AG09319 (cell line): ENCODE measurements around the gene FGFBP3.

ENCODE experiments used
- DNase-seq: peaks from one replicate; pipeline ENCODE4 v3.0.0-alpha.2; 2010; ENCODE audit warnings: low read depth; ENCODE audit errors: extremely low read depth
- TF ChIP-seq, protein P1 (sequence below): IDR thresholded peaks from 2 replicates; pipeline ENCODE4 v1.5.1; 2011; ENCODE audit warnings: low read depth, mild to moderate bottlenecking, inconsistent platforms, low read length, moderate library complexity

The FGFBP3 gene, protein sequence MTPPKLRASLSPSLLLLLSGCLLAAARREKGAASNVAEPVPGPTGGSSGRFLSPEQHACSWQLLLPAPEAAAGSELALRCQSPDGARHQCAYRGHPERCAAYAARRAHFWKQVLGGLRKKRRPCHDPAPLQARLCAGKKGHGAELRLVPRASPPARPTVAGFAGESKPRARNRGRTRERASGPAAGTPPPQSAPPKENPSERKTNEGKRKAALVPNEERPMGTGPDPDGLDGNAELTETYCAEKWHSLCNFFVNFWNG

DNA sequence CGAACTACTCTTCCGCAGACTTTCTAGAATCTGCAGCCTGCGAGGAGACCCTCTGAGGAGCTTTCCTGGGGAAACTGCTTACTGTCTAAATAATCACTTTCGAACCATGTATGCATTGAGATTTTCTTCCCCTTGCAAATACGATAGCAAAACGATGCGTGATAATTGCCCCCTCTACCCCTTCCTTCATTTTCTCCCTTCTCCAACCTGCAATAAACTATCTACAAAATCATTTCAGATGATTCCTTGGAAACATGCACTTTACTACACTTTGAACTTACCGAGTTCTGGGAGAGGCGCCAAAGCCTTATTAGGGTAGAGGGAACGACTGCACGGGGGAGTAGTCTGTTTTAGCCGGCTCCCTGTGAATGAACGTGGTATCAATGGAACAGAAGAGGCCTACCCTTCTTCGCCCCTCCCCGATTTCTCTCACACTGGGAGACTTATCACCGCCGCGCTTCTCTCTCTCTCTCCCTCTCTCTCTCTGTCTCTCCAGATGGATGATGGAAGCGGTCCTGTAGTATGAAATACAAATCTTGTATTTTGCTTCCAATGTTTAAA, at the start of gene FGFBP3:
FGFBP3 (minus strand) TSS at position 370 of the 561 bp plus-strand sequence. CDS start 517 bp downstream, outside the sequence.
- TF ChIP-seq, protein P1, sequence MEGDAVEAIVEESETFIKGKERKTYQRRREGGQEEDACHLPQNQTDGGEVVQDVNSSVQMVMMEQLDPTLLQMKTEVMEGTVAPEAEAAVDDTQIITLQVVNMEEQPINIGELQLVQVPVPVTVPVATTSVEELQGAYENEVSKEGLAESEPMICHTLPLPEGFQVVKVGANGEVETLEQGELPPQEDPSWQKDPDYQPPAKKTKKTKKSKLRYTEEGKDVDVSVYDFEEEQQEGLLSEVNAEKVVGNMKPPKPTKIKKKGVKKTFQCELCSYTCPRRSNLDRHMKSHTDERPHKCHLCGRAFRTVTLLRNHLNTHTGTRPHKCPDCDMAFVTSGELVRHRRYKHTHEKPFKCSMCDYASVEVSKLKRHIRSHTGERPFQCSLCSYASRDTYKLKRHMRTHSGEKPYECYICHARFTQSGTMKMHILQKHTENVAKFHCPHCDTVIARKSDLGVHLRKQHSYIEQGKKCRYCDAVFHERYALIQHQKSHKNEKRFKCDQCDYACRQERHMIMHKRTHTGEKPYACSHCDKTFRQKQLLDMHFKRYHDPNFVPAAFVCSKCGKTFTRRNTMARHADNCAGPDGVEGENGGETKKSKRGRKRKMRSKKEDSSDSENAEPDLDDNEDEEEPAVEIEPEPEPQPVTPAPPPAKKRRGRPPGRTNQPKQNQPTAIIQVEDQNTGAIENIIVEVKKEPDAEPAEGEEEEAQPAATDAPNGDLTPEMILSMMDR: no peak
- DNase-seq: no peak

DNA sequence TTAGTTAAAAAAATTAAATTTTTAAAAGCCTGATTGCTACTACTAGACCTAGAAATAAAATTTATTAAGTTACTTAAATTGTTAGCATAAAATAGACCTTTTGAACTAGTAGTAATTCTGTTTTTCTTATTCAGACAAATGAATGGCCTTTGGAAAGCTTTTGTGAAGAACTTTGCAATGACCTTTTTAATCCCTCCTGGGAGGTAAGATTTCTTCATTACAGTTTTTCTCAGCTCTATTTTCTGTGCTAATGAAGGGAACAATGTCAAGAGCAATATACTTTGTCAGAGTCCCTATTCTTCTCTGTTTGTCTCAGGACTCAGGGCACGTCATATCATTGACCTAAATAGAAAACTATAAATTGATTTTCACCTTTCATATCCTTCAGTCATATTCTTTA, 47.8 kb upstream of the FGFBP3 start:
- TF ChIP-seq, protein P1: no peak
- DNase-seq: no peak

DNA sequence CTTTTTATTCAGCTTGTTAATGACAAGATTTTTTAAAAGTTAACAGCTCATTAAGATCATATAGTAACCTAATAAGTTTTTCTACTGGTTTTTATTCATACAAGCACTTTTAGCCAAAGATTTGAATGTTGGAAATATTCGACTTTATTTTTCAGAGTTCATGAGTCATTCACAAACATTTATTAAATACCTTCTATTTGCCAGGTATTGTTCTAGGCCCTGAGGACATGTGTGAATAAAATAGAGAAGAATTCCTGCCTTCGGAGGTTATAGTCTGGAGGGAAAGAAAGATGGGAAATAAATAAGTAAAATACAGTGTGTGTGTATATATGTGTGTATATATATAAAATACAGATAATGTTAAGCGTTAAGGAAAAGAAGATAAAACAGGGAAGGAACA, 45.8 kb upstream of the FGFBP3 start:
- TF ChIP-seq, protein P1: no peak
- no peak for DNase-seq

DNA sequence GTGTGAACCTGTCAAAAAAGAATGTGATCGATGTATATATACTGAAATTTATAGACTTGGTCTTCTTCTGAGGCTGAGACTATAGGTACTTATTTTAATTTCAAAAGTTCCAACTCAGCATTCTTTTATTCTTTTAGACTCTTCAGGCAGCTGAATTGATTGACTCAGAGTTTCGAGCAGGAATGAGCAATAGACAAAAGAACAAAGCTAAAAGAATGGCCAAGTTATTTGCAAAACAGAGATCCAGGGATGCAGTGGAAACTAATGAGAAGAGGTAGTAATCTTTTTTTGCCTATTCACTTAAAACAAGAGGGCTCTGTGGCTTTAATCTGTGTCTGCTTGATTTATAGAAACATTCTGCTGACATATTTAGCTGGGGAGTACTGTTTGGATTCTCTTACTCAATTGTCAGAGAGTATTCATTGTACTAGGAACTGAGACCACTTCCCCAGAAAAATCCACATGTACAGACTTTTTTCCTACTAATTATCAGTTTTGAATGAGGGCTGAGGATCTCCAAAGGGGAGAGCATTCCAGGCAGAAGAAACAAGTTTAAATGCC, 44.4 kb upstream of the FGFBP3 start:
- no peak for DNase-seq
- TF ChIP-seq, protein P1: no peak

DNA sequence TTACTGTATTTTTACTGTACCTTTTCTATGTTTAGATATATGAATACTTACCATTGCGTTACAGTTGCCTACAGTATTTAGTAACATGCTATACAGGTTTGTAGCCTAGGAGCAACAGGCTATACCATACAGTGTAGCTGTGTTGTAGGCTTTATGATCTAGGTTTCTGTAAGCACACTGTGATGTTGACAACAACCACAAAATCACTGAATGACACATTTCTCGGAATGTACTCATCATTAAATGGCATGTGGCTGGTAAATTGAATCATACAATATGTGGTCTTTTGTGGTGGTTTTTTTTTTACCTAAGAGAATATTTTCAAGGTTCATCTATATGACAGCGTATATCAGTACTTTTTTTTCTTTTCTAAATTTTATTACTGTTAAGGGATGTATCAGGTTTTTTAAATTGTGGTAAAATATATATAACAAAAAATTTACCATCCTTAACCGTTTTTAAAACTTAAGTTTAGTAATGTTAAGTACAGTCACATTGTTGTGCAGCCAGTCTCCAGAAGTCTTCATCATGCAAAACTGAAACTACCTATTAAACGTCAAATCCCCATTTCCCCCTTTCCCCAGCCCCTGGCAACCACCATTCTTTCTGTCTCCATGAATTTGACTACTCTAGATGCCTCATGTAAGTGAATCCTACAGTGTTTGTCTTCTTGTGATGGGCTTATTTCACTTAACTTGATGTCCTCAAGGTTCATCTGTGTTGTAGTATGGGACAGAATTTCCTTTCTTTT, 35.8 kb upstream of the FGFBP3 start:
- TF ChIP-seq, protein P1: no peak
- no peak for DNase-seq

DNA sequence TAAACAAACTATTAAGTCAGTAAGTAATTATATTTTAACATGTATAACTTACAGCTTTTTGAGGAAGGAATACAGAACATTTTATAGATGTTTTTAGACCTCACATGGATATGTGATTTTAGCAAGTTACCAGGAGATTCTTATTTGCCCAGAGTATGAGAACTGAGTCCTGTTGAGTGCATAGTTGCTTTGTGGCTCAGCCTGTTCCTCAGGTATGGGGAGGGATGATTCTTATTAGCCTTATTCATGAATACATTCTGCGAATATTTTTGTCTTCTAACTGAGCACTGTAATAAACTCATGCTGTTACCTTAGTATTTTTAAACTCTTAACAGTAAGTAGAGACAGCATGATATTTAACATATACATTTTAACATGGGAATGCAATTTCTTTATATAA, 32.1 kb upstream of the FGFBP3 start:
- TF ChIP-seq, protein P1: no peak
- no peak for DNase-seq

DNA sequence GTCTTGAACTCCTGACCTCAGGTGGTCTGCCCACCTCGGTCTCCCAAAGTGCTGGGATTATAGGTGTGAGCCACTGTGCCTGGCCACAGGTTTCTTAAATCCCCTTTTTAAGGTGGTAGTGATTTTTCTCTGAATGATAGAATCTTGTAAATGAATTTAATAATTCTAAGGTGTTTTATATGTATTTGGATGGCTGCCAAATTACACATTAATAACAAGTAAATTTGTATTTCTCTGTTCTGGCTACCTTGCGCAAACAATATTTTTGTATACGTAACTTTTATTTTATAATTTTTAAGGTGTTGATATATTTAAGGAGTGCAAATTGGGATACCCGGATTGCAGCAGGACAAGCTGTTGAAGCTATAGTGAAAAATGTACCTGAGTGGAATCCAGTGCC, 30.4 kb upstream of the FGFBP3 start:
- no peak for DNase-seq
- TF ChIP-seq, protein P1: no peak
